ENCODE results near the gene BPTF. TPM values are rescaled to one million over a fixed set of nuclear protein-coding genes. Genes with fewer than 3 reads are reported as not detected.

The BPTF gene
- polyA plus RNA-seq, 1 of the 3 experiments (the other 2 are of a cell fraction) = 61.4 TPM

DNA sequence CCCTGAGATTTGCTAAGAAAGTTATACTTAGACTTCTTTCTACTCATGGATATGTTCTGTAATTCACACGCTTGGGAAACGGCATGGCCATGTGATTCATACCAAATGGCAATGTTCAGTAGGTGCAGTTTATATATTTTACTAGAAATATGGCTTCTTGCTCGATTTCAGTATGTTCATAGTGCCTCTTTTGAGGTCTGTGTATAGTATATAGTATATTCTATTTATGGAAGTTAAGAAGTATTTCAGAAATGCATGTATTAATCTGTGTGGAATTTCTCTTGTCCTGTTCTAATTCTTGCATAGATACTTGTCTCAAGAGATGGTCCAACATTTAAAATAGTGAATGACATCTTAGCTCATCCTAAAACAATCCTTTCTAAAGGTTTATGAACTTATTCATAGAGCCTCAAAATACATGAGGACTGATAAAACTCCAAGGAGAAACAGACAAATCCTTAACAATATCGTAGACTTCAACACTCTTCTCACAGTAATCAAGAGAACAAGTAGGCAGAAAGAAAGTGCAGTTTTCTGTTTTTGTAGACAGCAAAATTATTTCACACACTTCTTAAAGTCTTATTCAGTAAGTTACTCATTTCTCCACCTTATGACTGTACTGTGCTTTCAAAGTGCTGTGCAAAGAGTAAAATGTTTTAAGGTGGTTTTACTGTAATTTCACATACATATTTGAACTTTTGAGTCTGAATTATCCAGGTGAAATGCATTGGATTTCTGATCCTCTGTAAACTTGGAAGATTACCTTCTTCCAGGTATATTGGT lies 11.1 kb downstream of the BPTF start:
- Histone ChIP-seq H3K36me3 (replicated peaks in 1 of 2; ENCODE audit: control insufficient read depth in 1 of 2, insufficient read depth in 2 of 2, low read length in 1 of 2) (no peaks in the 10 kb centered on the region), H3K27me3 (ENCODE audit: insufficient read depth) (no peaks in the 10 kb centered on the region), H3K27ac (ENCODE audit: low read depth in 2 of 2, low read length in 1 of 2) (peak overlapping the region; percentile 7 to 73; a peak in 3 of 4 replicates), H4K20me1 (ENCODE audit: insufficient read depth) (peaks cover 91% of the 10 kb centered on the region), H3K4me2 (peak overlapping the region; percentile 44), H3K4me3 (ENCODE audit: low read depth in 2 of 2, low read length in 1 of 2) (peak overlapping the region in 1 of 2 experiments; percentile 6; a peak in 2 of 4 replicates), H3K9ac (peak overlapping the region; percentile 29; the same call in 1 of the 2 replicates), H3F3A (replicated peaks; ENCODE audit: insufficient read depth) (peaks cover 42% of the 10 kb centered on the region), H2AFZ (ENCODE audit: low read depth) (no peak overlapping the region), H3K79me2 (ENCODE audit: insufficient read depth) (peaks cover 100% of the 10 kb centered on the region), H3K9me2 (no peaks in the 10 kb centered on the region), H3K9me3 (no peaks in the 10 kb centered on the region), H3K4me1 (ENCODE audit: control insufficient read depth in 1 of 2, insufficient read depth in 2 of 2, low read depth in 1 of 2, low read length in 1 of 2) (peaks cover 3 to 10% of the 10 kb centered on the region in 2 experiments; a peak in 3 of 4 replicates)
- WGBS (ENCODE audit: low lambda C conversion rate) = 35% methylated on average over 4 of the region's 4 CpGs
- DNase-seq = no peak
- TF ChIP-seq JUND (IDR thresholded peaks at IDR 0.05) (peak; percentile 59), EP300 (IDR thresholded peaks at IDR 0.05; ENCODE audit: borderline replicate concordance in 1 of 2, low read depth in 1 of 2, low read length in 1 of 2) (0 out of 4 replicates have a peak, but pooled peaks of 1 of the 2 experiments have one; percentile 12), MEF2A (IDR thresholded peaks at IDR 0.05; ENCODE audit: borderline replicate concordance, low read depth) (peak; percentile 95), REST (IDR thresholded peaks at IDR 0.05; ENCODE audit: low read depth, low read length) (no peak), TCF12 (IDR thresholded peaks at IDR 0.05) (peak; percentile 56; the same call in 1 of the 2 replicates), USF2 (IDR thresholded peaks at IDR 0.05; ENCODE audit: borderline replicate concordance, low read depth, low read length) (no peak), TAF1 (IDR thresholded peaks at IDR 0.05; ENCODE audit: borderline replicate concordance, low read depth, low read length) (no peak), RCOR1 (IDR thresholded peaks at IDR 0.05; ENCODE audit: low read length) (no peak), MXI1 (IDR thresholded peaks at IDR 0.05; ENCODE audit: low read depth, low read length) (no peak), MAX (IDR thresholded peaks at IDR 0.05; ENCODE audit: low read depth) (peak; percentile 27; the same call in 1 of the 2 replicates), ELF1 (IDR thresholded peaks at IDR 0.05) (no peak), TEAD4 (IDR thresholded peaks at IDR 0.05; ENCODE audit: borderline replicate concordance, insufficient read depth) (peak; percentile 81; the same call in 1 of the 2 replicates), EZH2phosphoT487 (IDR thresholded peaks at IDR 0.05; ENCODE audit: borderline replicate concordance, low read depth) (no peak), RAD21 (IDR thresholded peaks at IDR 0.05; ENCODE audit: low read length) (no peak), YY1 (IDR thresholded peaks at IDR 0.05; ENCODE audit: low read depth) (no peak), NFIC (IDR thresholded peaks at IDR 0.05; ENCODE audit: borderline replicate concordance) (no peak), POLR2AphosphoS5 (IDR thresholded peaks at IDR 0.05; ENCODE audit: low read depth, low read length) (peak; percentile 33; the same call in 1 of the 2 replicates), FOSL2 (IDR thresholded peaks at IDR 0.05; ENCODE audit: borderline replicate concordance, low read depth) (peak; percentile 42; the same call in 1 of the 2 replicates), NRF1 (IDR thresholded peaks at IDR 0.05; ENCODE audit: low read depth, low read length) (no peak), FOXJ3 (CRISPR knock-in tag; IDR thresholded peaks at IDR 0.05) (no peak)
- TF ChIP-seq, protein P1, sequence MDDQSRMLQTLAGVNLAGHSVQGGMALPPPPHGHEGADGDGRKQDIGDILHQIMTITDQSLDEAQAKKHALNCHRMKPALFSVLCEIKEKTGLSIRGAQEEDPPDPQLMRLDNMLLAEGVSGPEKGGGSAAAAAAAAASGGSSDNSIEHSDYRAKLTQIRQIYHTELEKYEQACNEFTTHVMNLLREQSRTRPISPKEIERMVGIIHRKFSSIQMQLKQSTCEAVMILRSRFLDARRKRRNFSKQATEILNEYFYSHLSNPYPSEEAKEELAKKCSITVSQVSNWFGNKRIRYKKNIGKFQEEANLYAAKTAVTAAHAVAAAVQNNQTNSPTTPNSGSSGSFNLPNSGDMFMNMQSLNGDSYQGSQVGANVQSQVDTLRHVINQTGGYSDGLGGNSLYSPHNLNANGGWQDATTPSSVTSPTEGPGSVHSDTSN (IDR thresholded peaks at IDR 0.05) = peak; percentile 60
- ChIA-PET CTCF (interaction anchor here (1.4 to 2.2 kb wide), 2 partner anchors 12 to 36 kb away, joined by 3 to 10 read pairs; partner anchors contain the start of gene BPTF), POLR2A (no interaction called here)

Measured in SK-N-SH (cell line).